ENCODE data around the gene MOGAT1. TPM values are rescaled to one million over a fixed set of nuclear protein-coding genes. Genes with fewer than 3 reads are reported as not detected.

The MOGAT1 gene
- total RNA-seq, 1 donor from 2014 or later, result 0.44 TPM

DNA sequence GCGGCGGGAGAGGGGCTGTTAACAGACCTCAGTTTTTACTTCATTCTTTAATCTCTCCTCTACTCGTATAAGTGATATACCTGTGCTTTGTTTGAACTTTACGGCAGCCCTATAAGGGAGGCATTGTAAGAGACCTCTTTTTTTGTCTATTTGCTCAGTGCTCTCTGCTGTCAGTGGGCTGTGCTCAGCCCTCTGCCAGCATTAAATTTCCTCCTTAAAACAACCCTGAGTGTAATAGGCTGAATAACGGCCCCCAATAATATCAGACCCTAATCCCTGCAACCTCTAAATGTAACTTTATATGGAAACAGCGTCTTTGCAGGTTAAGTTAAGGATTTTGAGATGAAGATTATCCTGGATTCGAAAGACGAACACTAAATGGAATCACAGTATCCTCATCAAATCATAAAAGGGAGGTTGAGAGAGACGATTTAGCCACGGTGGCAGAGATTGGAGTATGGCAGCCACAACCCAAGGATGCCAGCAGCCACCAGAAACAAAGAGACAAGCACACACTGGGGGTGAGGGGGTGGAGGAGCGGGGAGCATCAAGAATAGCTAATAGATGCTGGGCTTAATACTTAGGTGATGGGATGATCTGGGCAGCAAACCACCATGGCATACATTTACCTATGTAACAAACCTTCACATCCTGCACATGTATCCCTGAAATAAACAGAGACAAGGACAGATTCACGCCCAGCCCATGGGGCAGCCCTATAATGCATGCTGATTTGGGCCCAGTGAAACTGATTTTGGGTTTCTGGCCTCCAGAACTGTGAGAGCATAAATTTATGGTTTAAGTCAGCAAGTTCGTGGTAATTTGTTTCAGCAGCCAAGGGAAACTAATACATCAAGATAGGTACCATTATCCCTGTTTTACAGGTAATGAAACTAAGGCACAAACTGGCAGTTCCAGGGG is 14.7 kb upstream of the MOGAT1 start:
- no peaks in the 10 kb centered on the region for H3K36me3 ChIP-seq
- peaks cover 37% of the 10 kb centered on the region for H3K4me1 ChIP-seq
- no peak for DNase-seq
- H3K9me3 ChIP-seq (replicated peaks), result no peaks in the 10 kb centered on the region
- no peaks in the 10 kb centered on the region for H3K27me3 ChIP-seq (ENCODE audit: low read depth)
- peak overlapping the region; percentile 91 for H3K4me3 ChIP-seq
- TF ChIP-seq, protein P1, sequence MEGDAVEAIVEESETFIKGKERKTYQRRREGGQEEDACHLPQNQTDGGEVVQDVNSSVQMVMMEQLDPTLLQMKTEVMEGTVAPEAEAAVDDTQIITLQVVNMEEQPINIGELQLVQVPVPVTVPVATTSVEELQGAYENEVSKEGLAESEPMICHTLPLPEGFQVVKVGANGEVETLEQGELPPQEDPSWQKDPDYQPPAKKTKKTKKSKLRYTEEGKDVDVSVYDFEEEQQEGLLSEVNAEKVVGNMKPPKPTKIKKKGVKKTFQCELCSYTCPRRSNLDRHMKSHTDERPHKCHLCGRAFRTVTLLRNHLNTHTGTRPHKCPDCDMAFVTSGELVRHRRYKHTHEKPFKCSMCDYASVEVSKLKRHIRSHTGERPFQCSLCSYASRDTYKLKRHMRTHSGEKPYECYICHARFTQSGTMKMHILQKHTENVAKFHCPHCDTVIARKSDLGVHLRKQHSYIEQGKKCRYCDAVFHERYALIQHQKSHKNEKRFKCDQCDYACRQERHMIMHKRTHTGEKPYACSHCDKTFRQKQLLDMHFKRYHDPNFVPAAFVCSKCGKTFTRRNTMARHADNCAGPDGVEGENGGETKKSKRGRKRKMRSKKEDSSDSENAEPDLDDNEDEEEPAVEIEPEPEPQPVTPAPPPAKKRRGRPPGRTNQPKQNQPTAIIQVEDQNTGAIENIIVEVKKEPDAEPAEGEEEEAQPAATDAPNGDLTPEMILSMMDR (IDR thresholded peaks at IDR 0.05; ENCODE audit: borderline replicate concordance), result no peak
- peak overlapping the region; percentile 93 for H3K27ac ChIP-seq (replicated peaks)
- intact Hi-C loops (cut with micrococcal nuclease), result no loop called here

DNA sequence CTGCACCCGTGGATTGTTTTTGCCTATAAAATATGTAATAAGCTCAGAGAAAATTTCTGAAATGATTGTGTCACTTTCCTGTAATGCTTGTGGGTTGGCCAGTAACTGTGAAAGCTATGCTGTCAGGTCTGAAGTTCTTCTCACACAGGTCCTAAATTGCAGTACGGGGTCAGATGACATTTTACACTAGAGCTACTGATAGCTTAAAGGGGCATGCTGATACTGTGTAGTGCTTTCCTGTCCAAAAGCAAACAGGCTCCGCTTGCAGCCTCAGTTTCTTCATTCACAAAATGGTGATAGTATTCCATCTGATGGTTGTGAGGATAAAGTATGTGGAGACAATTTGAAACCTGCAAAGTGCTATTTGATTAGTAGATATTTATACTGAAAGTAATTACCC is 8.0 kb upstream of the MOGAT1 start:
- intact Hi-C loops (cut with micrococcal nuclease), result no loop called here
- no peaks in the 10 kb centered on the region for H3K27me3 ChIP-seq (ENCODE audit: low read depth)
- no peak overlapping the region for H3K4me3 ChIP-seq
- no peaks in the 10 kb centered on the region for H3K36me3 ChIP-seq
- TF ChIP-seq, protein P1 (IDR thresholded peaks at IDR 0.05; ENCODE audit: borderline replicate concordance), result no peak
- H3K4me1 ChIP-seq, result no peaks in the 10 kb centered on the region
- no peaks in the 10 kb centered on the region for H3K9me3 ChIP-seq (replicated peaks)
- no peak overlapping the region for H3K27ac ChIP-seq (replicated peaks)
- no peak for DNase-seq

DNA sequence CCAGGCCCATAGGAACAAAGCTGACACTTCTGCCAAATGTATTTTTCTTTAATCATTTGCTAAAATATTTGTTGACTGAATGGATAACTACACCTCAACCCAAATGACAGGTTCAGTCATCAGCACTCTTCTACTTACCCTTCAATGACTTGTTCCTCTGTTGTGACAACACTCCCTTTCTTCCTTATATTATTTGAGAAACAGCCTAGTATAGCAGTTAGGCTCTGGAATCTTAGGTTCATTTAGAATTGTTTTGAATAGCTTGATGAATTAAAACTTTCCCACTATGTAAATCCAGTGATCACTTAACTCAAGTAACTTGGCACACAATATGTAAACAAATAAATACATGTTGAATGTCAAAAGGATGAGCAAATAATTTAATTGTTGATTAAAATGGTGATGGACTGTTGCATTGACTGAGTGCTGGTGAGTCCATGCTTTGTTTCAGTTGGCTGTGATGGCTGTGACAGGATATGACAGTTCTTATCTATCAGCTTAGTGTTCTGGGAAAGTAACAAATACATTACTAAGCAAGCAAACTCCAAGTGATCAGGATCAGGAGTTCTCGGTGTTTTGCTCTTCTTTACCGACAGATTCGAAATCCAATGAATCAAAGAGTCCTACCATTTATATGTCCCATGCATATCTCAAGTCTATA is 2.8 kb upstream of the MOGAT1 start:
- no peak for DNase-seq
- Histone ChIP-seq H3K4me3 (no peak overlapping the region), H3K4me1 (peaks cover 10% of the 10 kb centered on the region), H3K36me3 (no peaks in the 10 kb centered on the region), H3K9me3 (replicated peaks) (no peaks in the 10 kb centered on the region), H3K27me3 (ENCODE audit: low read depth) (peaks cover 27% of the 10 kb centered on the region), H3K27ac (replicated peaks) (no peak overlapping the region)
- intact Hi-C loops (cut with micrococcal nuclease), result no loop called here
- TF ChIP-seq, protein P1 (IDR thresholded peaks at IDR 0.05; ENCODE audit: borderline replicate concordance), result no peak

DNA sequence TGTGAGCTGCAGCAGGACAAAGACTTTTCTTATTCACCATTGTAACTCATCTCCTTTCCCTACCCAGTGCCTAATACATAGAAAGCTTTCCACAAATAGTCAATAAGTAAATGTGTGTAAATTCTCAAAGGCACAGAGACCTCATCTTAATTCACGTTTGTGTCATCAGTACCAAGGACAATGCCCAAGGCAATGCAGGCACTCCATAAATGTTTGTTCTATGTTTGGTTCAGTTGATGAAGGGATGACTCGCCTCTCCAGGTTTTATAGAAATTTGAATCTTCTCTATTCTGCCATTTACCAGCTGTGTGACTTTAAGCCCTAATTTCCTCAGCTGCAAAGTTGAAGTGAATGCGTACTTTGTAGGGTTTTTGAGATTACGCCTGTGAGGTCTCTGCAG is 2.1 kb upstream of the MOGAT1 start:
- TF ChIP-seq, protein P1 (IDR thresholded peaks at IDR 0.05; ENCODE audit: borderline replicate concordance), result no peak
- intact Hi-C loops (cut with micrococcal nuclease), result no loop called here
- DNase-seq, result no peak
- H3K4me3 ChIP-seq, result no peak overlapping the region
- H3K9me3 ChIP-seq (replicated peaks), result no peaks in the 10 kb centered on the region
- no peak overlapping the region for H3K27ac ChIP-seq (replicated peaks)
- peaks cover 10% of the 10 kb centered on the region for H3K4me1 ChIP-seq
- peaks cover 27% of the 10 kb centered on the region for H3K27me3 ChIP-seq (ENCODE audit: low read depth)
- no peaks in the 10 kb centered on the region for H3K36me3 ChIP-seq

DNA sequence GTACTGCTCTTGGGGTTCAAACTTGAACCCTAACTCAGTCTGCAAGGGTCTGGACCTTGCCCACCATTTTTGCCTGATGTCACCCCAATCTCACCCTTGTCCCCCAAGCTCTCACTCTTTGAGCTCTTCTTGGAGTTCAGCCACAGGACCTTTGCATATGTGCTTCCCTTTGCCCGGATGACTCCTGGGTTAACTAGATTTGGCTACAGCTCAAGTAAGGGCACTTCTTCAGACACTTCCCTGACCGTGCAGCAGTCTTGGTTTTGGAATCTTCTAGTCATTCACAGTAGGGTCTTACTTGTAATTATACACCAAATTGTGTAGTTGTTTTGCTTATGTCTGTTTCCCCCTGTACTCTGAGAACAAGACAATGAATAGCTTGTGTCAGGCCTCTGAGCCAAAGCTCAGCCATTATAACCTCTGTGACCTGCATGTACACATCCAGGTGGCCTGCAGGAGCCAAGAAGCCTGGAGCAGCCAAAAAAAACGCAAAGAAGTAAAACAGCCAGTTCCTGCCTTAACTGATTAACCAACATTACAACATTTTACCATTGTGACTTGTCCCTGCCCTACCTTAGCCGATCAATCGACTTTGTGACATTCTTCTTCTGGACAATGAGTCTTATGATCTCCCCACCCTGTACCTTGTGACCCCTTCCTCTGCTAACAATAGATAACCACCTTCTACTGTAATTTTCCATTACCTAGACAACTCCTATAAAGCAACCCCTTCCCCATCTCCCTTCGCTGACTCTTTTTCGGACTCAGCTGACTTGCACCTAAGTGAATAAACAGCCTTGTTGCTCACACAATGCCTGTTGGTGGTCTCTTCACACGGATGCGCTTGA is 1.0 kb upstream of the MOGAT1 start:
- Histone ChIP-seq H3K4me3 (no peak overlapping the region), H3K36me3 (no peaks in the 10 kb centered on the region), H3K4me1 (peaks cover 10% of the 10 kb centered on the region), H3K27me3 (ENCODE audit: low read depth) (peaks cover 27% of the 10 kb centered on the region), H3K9me3 (replicated peaks) (no peaks in the 10 kb centered on the region), H3K27ac (replicated peaks) (no peak overlapping the region)
- DNase-seq, result no peak
- TF ChIP-seq, protein P1 (IDR thresholded peaks at IDR 0.05; ENCODE audit: borderline replicate concordance), result no peak
- intact Hi-C loops (cut with micrococcal nuclease), result no loop called here
